Measurements from ENCODE around the gene SLC6A18. TPM values are rescaled to one million over a fixed set of nuclear protein-coding genes. Genes with fewer than 3 reads are reported as not detected.
A peak's percentile ranks its signal among the peaks of the same experiment; 100 is the strongest.
"Not testable (repeated sequence)": the region's sequence is repeated elsewhere in the genome, so short reads cannot be mapped to it uniquely, and the experiment has no call there.

Gene SLC6A18
- total and polyA plus RNA-seq, 10 of the 15 experiments (the other 5 are each of a cell fraction or from before 2014, with no cell fraction given), result not detected

DNA sequence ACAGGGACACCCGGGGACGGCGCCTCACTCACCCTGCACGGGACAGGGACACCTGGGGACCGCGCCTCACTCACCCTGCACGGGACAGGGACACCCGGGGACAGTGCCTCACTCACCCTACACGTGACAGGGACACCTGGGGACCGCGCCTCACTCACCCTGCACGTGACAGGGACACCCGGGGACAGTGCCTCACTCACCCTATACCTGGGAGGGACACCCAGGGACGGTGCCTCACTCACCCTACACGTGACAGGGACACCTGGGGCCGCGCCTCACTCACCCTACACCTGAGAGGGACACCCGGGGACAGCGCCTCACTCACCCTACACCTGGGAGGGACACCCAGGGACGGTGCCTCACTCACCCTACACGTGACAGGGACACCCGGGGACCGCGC, 65.8 kb downstream of the SLC6A18 start:
- POLR2A ChIA-PET; SMC1A ChIA-PET (ENCODE audit: uncharacterized antibody, unreplicated experiment); H3K9ac ChIP-seq (ENCODE audit: control insufficient read depth, insufficient read depth, low read length); H3K27ac ChIP-seq (ENCODE audit: control insufficient read depth, insufficient read depth); H3K9me3 ChIP-seq (replicated peaks; ENCODE audit: control insufficient read depth, insufficient read depth, low read length); H3K4me2 ChIP-seq (ENCODE audit: control insufficient read depth, insufficient read depth); H3K4me3 ChIP-seq; H2AFZ ChIP-seq (ENCODE audit: control insufficient read depth, low read depth, low read length); ATAC-seq; DNase-seq (ENCODE audit: low read depth, low spot score); CTCF ChIA-PET; H3K27me3 ChIP-seq (replicated peaks in 1 of 2; ENCODE audit: control insufficient read depth in 2 of 2, insufficient read depth in 2 of 2, low read length in 1 of 2); RAD21 ChIA-PET (ENCODE audit: unreplicated experiment); H3K4me1 ChIP-seq (ENCODE audit: control insufficient read depth, insufficient read depth, low read length); intact Hi-C loops (cut with micrococcal nuclease; ENCODE audit: unreplicated experiment); BruUV-seq (replicated peaks); H4K20me1 ChIP-seq (ENCODE audit: control insufficient read depth, insufficient read depth); H3K79me2 ChIP-seq (ENCODE audit: control insufficient read depth, insufficient read depth, low read length); FAIRE-seq; H3K36me3 ChIP-seq (ENCODE audit: control insufficient read depth in 2 of 2, insufficient read depth in 2 of 2, low read length in 1 of 2); in situ Hi-C loops (cut with MboI): not testable (repeated sequence)
- WGBS (ENCODE audit: insufficient coverage, insufficient replicate concordance, low lambda C conversion rate, missing lambda C conversion rate), result 82% methylated on average over 9 of the region's 24 CpGs

- 64% methylated on average over 24 of the region's 24 CpGs for WGBS (ENCODE audit: insufficient coverage, insufficient replicate concordance, low lambda C conversion rate, missing lambda C conversion rate)
Observed at GRCh38 chr5:1291611-1292080, 66.5 kb downstream of the SLC6A18 start.

More at GRCh38 chr5:1291611-1292080, 66.5 kb downstream of the SLC6A18 start:
- no peaks in the 10 kb centered on the region for H3K79me2 ChIP-seq (ENCODE audit: control insufficient read depth, insufficient read depth, low read length)
- ATAC-seq, result no peak
- H3K9ac ChIP-seq (ENCODE audit: control insufficient read depth, insufficient read depth, low read length), result no peak overlapping the region
- POLR2A ChIA-PET, result no interaction called here
- no peak for FAIRE-seq
- H3K4me2 ChIP-seq (ENCODE audit: control insufficient read depth, insufficient read depth), result no peak overlapping the region
- CTCF ChIA-PET, result no interaction called here
- H3K27ac ChIP-seq (ENCODE audit: control insufficient read depth, insufficient read depth), result no peak overlapping the region
- peaks cover 3% of the 10 kb centered on the region; the same call in 1 of the 3 replicates for H3K9me3 ChIP-seq (replicated peaks; ENCODE audit: control insufficient read depth, insufficient read depth, low read length)
- in situ Hi-C loops (cut with MboI) (no loop called here), intact Hi-C loops (cut with micrococcal nuclease; ENCODE audit: unreplicated experiment) (no loop called here)
- no peaks in the 10 kb centered on the region for H3K4me1 ChIP-seq (ENCODE audit: control insufficient read depth, insufficient read depth, low read length)
- SMC1A ChIA-PET (ENCODE audit: uncharacterized antibody, unreplicated experiment), result no interaction called here
- RAD21 ChIA-PET (ENCODE audit: unreplicated experiment), result no interaction called here
- H3K36me3 ChIP-seq (ENCODE audit: control insufficient read depth in 2 of 2, insufficient read depth in 2 of 2, low read length in 1 of 2), result no peaks in the 10 kb centered on the region; a peak in 2 of 4 replicates
- no peaks in the 10 kb centered on the region for H3K27me3 ChIP-seq (replicated peaks in 1 of 2; ENCODE audit: control insufficient read depth in 2 of 2, insufficient read depth in 2 of 2, low read length in 1 of 2)
- H2AFZ ChIP-seq (ENCODE audit: control insufficient read depth, low read depth, low read length), result no peak overlapping the region
- H3K4me3 ChIP-seq, result no peak overlapping the region
- no peak for DNase-seq (ENCODE audit: low read depth, low spot score)
- H4K20me1 ChIP-seq (ENCODE audit: control insufficient read depth, insufficient read depth), result no peaks in the 10 kb centered on the region
- BruUV-seq (replicated peaks), result no TSS peak
- TF ChIP-seq TCF12 (IDR thresholded peaks at IDR 0.05; ENCODE audit: low read depth, low read length) (peak; percentile 53; the same call in 1 of the 2 replicates), BHLHE40 (IDR thresholded peaks at IDR 0.05; ENCODE audit: borderline replicate concordance in 1 of 2, low read depth in 2 of 2, low read length in 1 of 2) (peak in 1 of 2 experiments; percentile 13; a peak in 1 of 4 replicates), CUX1 (IDR thresholded peaks at IDR 0.05; ENCODE audit: insufficient replicate concordance, low read depth, low read length) (no peak)
